Keratinocyte (primary cell): ENCODE data around the gene SMTNL2. TPM values are rescaled to one million over a fixed set of nuclear protein-coding genes. Genes with fewer than 3 reads are reported as not detected.

ENCODE experiments used
- DNase-seq: peaks from one replicate; pipeline ENCODE4 v3.0.0-alpha.2; 2011; ENCODE audit warnings: low read depth, missing footprints, low spot score
- FAIRE-seq: peaks from 2 replicates; lab custom pipeline; 2011; peaks lifted over from hg19 to GRCh38; lab: Jason Lieb, UNC
- H2AFZ ChIP-seq: 2 replicates; pipeline ENCODE4 v1.6.0; 2012; ENCODE audit warnings: low read length, control low read depth, inconsistent platforms; ENCODE audit not compliant: control insufficient read depth
- H3K27ac ChIP-seq: 2 replicates; pipeline ENCODE4 v1.5.1; 2011; ENCODE audit warnings: low read length; ENCODE audit not compliant: control insufficient read depth, insufficient read depth
- H3K27me3 ChIP-seq: 3 replicates; pipeline ENCODE4 v1.6.0; 2011; ENCODE audit warnings: low read length; ENCODE audit not compliant: control insufficient read depth, insufficient read depth; ENCODE audit errors: extremely low read depth
- H3K36me3 ChIP-seq, 2 experiments: 2 replicates in 1 of 2; 3 replicates in 1 of 2; pipeline ENCODE4 v1.5.1; 2011; ENCODE audit warnings: low read length in 2 of 2, mild to moderate bottlenecking in 1 of 2; ENCODE audit not compliant: control insufficient read depth in 2 of 2, insufficient read depth in 2 of 2; ENCODE audit errors: extremely low read depth in 1 of 2
- H3K4me1 ChIP-seq: 3 replicates; pipeline ENCODE4 v1.5.1; 2011; ENCODE audit warnings: low read length; ENCODE audit not compliant: control insufficient read depth, insufficient read depth; ENCODE audit errors: extremely low read depth
- H3K4me2 ChIP-seq: 3 replicates; pipeline ENCODE4 v1.6.0; 2011; ENCODE audit warnings: low read depth, low read length; ENCODE audit not compliant: control insufficient read depth, insufficient read depth; ENCODE audit errors: extremely low read depth
- H3K4me3 ChIP-seq, 3 experiments: fragments of 200-600 bp in 1 of 3; sonication (generic) in 1 of 3; 2 replicates in 2 of 3; 3 replicates in 1 of 3; pipeline ENCODE4 v1.5.1; 2011 to 2016; ENCODE audit warnings: low read length in 3 of 3, mild to moderate bottlenecking in 3 of 3, control low read depth in 2 of 3, inconsistent platforms in 1 of 3, low read depth in 1 of 3, mixed read lengths in 1 of 3, mixed run types in 1 of 3, moderate library complexity in 1 of 3; ENCODE audit not compliant: control insufficient read depth in 2 of 3, insufficient read depth in 2 of 3; ENCODE audit errors: extremely low read depth in 1 of 3
- H3K79me2 ChIP-seq: 2 replicates; pipeline ENCODE4 v1.6.0; 2012; ENCODE audit warnings: low read length; ENCODE audit not compliant: control insufficient read depth, insufficient read depth
- H3K9ac ChIP-seq: 3 replicates; pipeline ENCODE4 v1.6.0; 2011; ENCODE audit warnings: low read length; ENCODE audit not compliant: control insufficient read depth, insufficient read depth; ENCODE audit errors: extremely low read depth
- H3K9me1 ChIP-seq: 3 replicates; pipeline ENCODE4 v1.6.0; 2011; ENCODE audit warnings: low read length; ENCODE audit not compliant: control insufficient read depth, insufficient read depth; ENCODE audit errors: extremely low read depth
- H3K9me3 ChIP-seq: 2 replicates; pipeline ENCODE4 v1.5.1; 2012; ENCODE audit warnings: low read depth, low read length; ENCODE audit not compliant: control insufficient read depth
- H4K20me1 ChIP-seq: 3 replicates; pipeline ENCODE4 v1.6.0; 2011; ENCODE audit warnings: low read length; ENCODE audit not compliant: control insufficient read depth, insufficient read depth; ENCODE audit errors: extremely low read depth
- CTCF ChIP-seq, 3 experiments: IDR thresholded peaks in 1 of 3; conservative IDR thresholded peaks in 1 of 3; optimal IDR thresholded peaks in 1 of 3; 2 replicates in 2 of 3; 3 replicates in 1 of 3; pipeline versions ENCODE3 to v1.5.1; 2011; ENCODE audit warnings: low read length in 3 of 3, mild to moderate bottlenecking in 3 of 3, moderate library complexity in 2 of 3, control low read depth in 1 of 3, inconsistent platforms in 1 of 3; ENCODE audit not compliant: insufficient read depth in 2 of 3; ENCODE audit errors: extremely low read depth in 1 of 3
- EZH2 ChIP-seq: IDR thresholded peaks from one replicate; pipeline ENCODE4 v1.6.1; 2012; ENCODE audit warnings: inconsistent platforms, mild to moderate bottlenecking, low read length, moderate library complexity
- dilution Hi-C: fragments of 300-500 bp; cut with MboI; formaldehyde crosslinking; loops from one replicate; pipeline ENCODE4 v1.7.0; 2020; ENCODE audit warnings: low sequenced_read_pairs; ENCODE audit not compliant: extremely low pct_ligation_motif_present
- polyA plus RNA-seq, 5 experiments: library from polyadenylated mRNA; depleted of rRNA in 3 of 5; stranded (reverse) in 3 of 5; stranded (forward) in 1 of 5; unstranded in 1 of 5; fragments of >200 nt; gene quantifications; 1 replicate in 1 of 5; 2 replicates in 3 of 5; 3 replicates in 1 of 5; pipeline versions ENCODE4 v1.2.1 to v1.2.3, GENCODE V29; 2011 to 2012; ENCODE audit warnings: missing spikeins in 2 of 5, low read depth in 1 of 5, low replicate concordance in 1 of 5

Gene SMTNL2
- polyA plus RNA-seq, 1 donor (not counting 4 experiments of a cell fraction or from before 2014, with no cell fraction given), result not detected

DNA sequence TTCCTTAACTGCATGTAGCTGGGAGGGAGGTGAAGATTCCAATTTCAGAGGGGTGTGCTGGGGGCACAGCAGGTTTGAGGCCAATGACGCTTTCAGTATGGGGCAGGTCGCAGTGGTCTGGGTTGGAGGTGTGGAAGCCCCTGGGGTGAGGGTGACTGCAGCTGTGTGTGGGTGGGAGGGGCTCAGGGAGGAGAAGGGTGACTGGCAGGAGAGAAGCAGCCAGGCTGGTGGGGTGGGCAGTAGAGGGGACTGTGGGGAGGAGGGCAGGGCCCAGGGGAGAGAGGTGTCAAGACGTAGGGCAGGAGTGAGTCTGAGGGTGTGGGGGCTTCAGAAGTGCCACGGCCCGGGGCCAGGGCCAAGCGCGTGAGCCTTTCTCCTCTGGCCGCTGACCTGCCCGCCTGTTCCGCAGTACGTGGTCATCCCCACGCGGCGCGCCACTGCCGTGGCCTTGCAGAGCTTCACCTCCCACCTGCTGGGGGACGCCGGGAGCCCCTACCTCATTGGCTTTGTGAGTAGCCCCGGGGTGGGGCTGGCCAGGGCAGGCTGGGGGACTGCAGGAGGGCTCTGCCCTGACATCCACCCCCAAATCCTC is 48.6 kb upstream of the SMTNL2 start:
- Histone ChIP-seq H3K4me2 (no peak overlapping the region), H3K4me1 (no peaks in the 10 kb centered on the region), H4K20me1 (peaks cover 9% of the 10 kb centered on the region), H3K9ac (no peak overlapping the region), H2AFZ (no peak overlapping the region), H3K9me1 (no peaks in the 10 kb centered on the region), H3K79me2 (no peaks in the 10 kb centered on the region), H3K27me3 (peaks cover 20% of the 10 kb centered on the region), H3K36me3 (peaks cover 15 to 24% of the 10 kb centered on the region in 2 experiments), H3K9me3 (no peaks in the 10 kb centered on the region), H3K4me3 (no peak overlapping the region), H3K27ac (no peak overlapping the region)
- DNase-seq, result no peak
- no peak for FAIRE-seq
- TF ChIP-seq CTCF (optimal IDR thresholded peaks at IDR 0.05 in 1 of 3, IDR thresholded peaks at IDR 0.05 in 1 of 3, conservative IDR thresholded peaks at IDR 0.05 in 1 of 3; ENCODE audit: extremely low read depth in 1 of 3, insufficient read depth in 2 of 3, low read length in 3 of 3) (no peak), EZH2 (no peak)
- dilution Hi-C loops, result no loop called here

DNA sequence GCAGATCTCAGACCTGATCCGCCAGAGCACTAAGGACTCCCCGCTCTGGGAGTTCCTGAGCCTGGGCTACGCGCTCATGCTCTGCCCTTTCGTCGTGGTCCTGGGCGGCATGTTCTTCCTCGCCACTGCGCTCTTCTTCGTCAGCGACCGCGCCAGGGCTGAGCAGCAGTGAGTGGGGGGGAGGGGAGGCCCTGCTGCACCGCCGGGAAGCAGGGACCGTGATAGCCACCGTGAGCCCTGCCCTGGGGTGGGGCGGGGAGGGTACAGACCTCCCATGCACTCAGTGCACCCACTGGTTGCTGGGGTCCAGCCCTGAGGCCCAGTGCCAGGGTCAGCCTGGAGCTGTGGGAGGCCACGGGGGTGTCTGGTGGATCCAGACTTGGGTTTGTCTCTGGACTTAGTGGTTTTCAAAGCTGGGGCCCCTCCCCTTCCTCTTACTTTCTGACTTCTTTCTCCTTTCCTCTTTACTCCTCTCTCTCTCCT is 48.0 kb upstream of the SMTNL2 start:
- no peak for DNase-seq
- Histone ChIP-seq H3K9me1 (no peaks in the 10 kb centered on the region), H3K4me2 (no peak overlapping the region), H2AFZ (no peak overlapping the region), H3K27ac (no peak overlapping the region), H3K9ac (no peak overlapping the region), H3K9me3 (no peaks in the 10 kb centered on the region), H3K27me3 (peaks cover 14% of the 10 kb centered on the region), H4K20me1 (peaks cover 9% of the 10 kb centered on the region), H3K36me3 (peaks cover 17 to 24% of the 10 kb centered on the region in 2 experiments), H3K4me1 (no peaks in the 10 kb centered on the region), H3K79me2 (no peaks in the 10 kb centered on the region), H3K4me3 (no peak overlapping the region)
- TF ChIP-seq EZH2 (no peak), CTCF (optimal IDR thresholded peaks at IDR 0.05 in 1 of 3, IDR thresholded peaks at IDR 0.05 in 1 of 3, conservative IDR thresholded peaks at IDR 0.05 in 1 of 3; ENCODE audit: extremely low read depth in 1 of 3, insufficient read depth in 2 of 3, low read length in 3 of 3) (no peak)
- dilution Hi-C loops, result no loop called here
- no peak for FAIRE-seq
